Spleen (tissue), 11 donors: Measurements from ENCODE around the gene PALS1. TPM values are rescaled to one million over a fixed set of nuclear protein-coding genes. Genes with fewer than 3 reads are reported as not detected.

ENCODE experiments used
- DNase-seq: peaks from one replicate; pipeline ENCODE4 v3.0.0-alpha.2; 2020
- H3K27ac ChIP-seq, 8 donors: fragments of 200-600 bp; sonication (generic) in 7 of 8; 1 replicate in 4 of 8; 2 replicates in 4 of 8; pipeline versions ENCODE4 v1.5.0 to v1.8.0; 2016 to 2021; ENCODE audit warnings: inconsistent platforms in 4 of 8, mild to moderate bottlenecking in 4 of 8, moderate library complexity in 1 of 8
- H3K27me3 ChIP-seq, 7 donors: fragments of 200-600 bp; sonication (generic) in 6 of 7; replicated peaks in 1 of 7; 1 replicate in 4 of 7; 2 replicates in 3 of 7; pipeline versions ENCODE4 v1.5.0 to v1.8.0; 2016 to 2021; ENCODE audit warnings: inconsistent platforms in 3 of 7, mild to moderate bottlenecking in 1 of 7
- H3K36me3 ChIP-seq, 6 donors: fragments of 200-600 bp; sonication (generic) in 5 of 6; 1 replicate in 4 of 6; 2 replicates in 2 of 6; pipeline versions ENCODE4 v1.5.0 to v1.8.0; 2016 to 2021; ENCODE audit warnings: inconsistent platforms in 2 of 6
- H3K4me1 ChIP-seq, 6 donors: fragments of 200-600 bp; sonication (generic) in 5 of 6; 1 replicate in 3 of 6; 2 replicates in 3 of 6; pipeline versions ENCODE4 v1.5.0 to v1.8.0; 2016 to 2021; ENCODE audit warnings: inconsistent platforms in 3 of 6
- H3K4me3 ChIP-seq, 8 donors: fragments of 200-600 bp; sonication (generic) in 7 of 8; 1 replicate in 4 of 8; 2 replicates in 4 of 8; pipeline versions ENCODE4 v1.5.0 to v1.8.0; 2016 to 2021; ENCODE audit warnings: inconsistent platforms in 4 of 8, mild to moderate bottlenecking in 4 of 8, moderate library complexity in 2 of 8
- H3K9me3 ChIP-seq, 8 donors: fragments of 200-600 bp; sonication (generic) in 7 of 8; 1 replicate in 4 of 8; 2 replicates in 4 of 8; pipeline versions ENCODE4 v1.5.0 to v1.8.0; 2016 to 2021; ENCODE audit warnings: inconsistent platforms in 4 of 8
- CTCF ChIP-seq, 11 experiments: fragments of 200-600 bp in 7 of 11; fragments of 450-650 bp in 4 of 11; sonication (generic) in 4 of 11; IDR thresholded peaks in 8 of 11; conservative IDR thresholded peaks in 3 of 11; 1 replicate in 7 of 11; 2 replicates in 4 of 11; pipeline versions ENCODE4 v1.4.0 to v1.8.0; 2016 to 2021; ENCODE audit warnings: antibody characterized with exemption in 11 of 11, inconsistent platforms in 4 of 11, mild to moderate bottlenecking in 1 of 11
- POLR2A ChIP-seq, 3 donors: fragments of 450-650 bp; IDR thresholded peaks; one replicate each; pipeline ENCODE4 v1.5.1; 2017; ENCODE audit warnings: antibody characterized with exemption in 3 of 3, mild to moderate bottlenecking in 1 of 3
- POLR2AphosphoS5 ChIP-seq, 3 donors: sonication (generic); formaldehyde crosslinking; IDR thresholded peaks; one replicate each; pipeline ENCODE4 v1.5.1; 2017; ENCODE audit warnings: antibody characterized with exemption in 3 of 3
- WGBS, 5 donors: extraction: QIAGEN DNeasy Blood & Tissue Kit in 3 of 5; methylation state at CpG; one replicate each; pipeline versions ENCODE4 v1.1.5 to v1.1.7; 2013 to 2018; 5-methylcytosine and 5-hydroxymethylcytosine counted together
- intact Hi-C: fragments of 100-400 bp; cut with DNase I; formaldehyde crosslinking; loops from one replicate; pipeline ENCODE4 v1.15.0; 2023; ENCODE audit warnings: low total_unique reads
- polyA plus RNA-seq, 3 donors: library from polyadenylated mRNA; stranded (reverse); fragments of 200-250 nt; gene quantifications; one replicate each; pipeline ENCODE4 v1.2.1, GENCODE V29; 2013
- total RNA-seq, 7 donors: library from RNA; depleted of rRNA in 3 of 7; stranded (reverse); fragments of >200 nt in 3 of 7; fragmentation: NEBNext Ultra II Directional in 4 of 7; extraction: Animal tissue kit (Norgen Biotek cat#: 25700) in 4 of 7; gene quantifications; one replicate each; pipeline versions ENCODE4 v1.1.0 to v1.2.1, GENCODE V29; 2016 to 2021
- donor health status: healthy with polysubstance abuse.
- donor health status: DM: no; HTN: no; CAD: no; lungs with moderate emphysema.
- donor health status: DM: no; HTN: no; CAD: no.
- donor health status: Bipolar disorder and iron deficiency.
- donor health status: healthy.
- donor health status: DM: no; HTN: no; CAD: no.
- donor health status: DM: yes; HTN: yes; CAD: no.

Gene PALS1
- total and polyA plus RNA-seq, 10 donors, result 2.0 to 26.8 (median 16.1) TPM

GRCh38 chr14:67276131-67276530 lies 34.9 kb downstream of the PALS1 start:
- Histone ChIP-seq H3K4me1 (peaks cover 0 to 21% (median 9%) of the 10 kb centered on the region in 6 donors), H3K9me3 (peaks cover 0 to 7% (median 0%) of the 10 kb centered on the region in 8 donors), H3K36me3 (peaks cover 0 to 27% (median 0%) of the 10 kb centered on the region in 6 donors), H3K27ac (peak overlapping the region in 2 of 8 donors; percentile 28 to 34), H3K27me3 (no peaks in the 10 kb centered on the region), H3K4me3 (no peak overlapping the region)
- no peak for DNase-seq
- intact Hi-C loops, result no loop called here
- TF ChIP-seq POLR2AphosphoS5 (IDR thresholded peaks at IDR 0.05), result no peak
- no peak for TF ChIP-seq CTCF (IDR thresholded peaks at IDR 0.05 in 8 of 11, conservative IDR thresholded peaks at IDR 0.05 in 3 of 11)
- no peak for TF ChIP-seq POLR2A (IDR thresholded peaks at IDR 0.05)

- no peak overlapping the region for H3K27ac ChIP-seq
- peaks cover 0 to 10% (median 0%) of the 10 kb centered on the region in 6 donors for H3K36me3 ChIP-seq
- no peak for DNase-seq
- no peaks in the 10 kb centered on the region for H3K9me3 ChIP-seq
- intact Hi-C loops, result no loop called here
- TF ChIP-seq POLR2AphosphoS5 (IDR thresholded peaks at IDR 0.05), result no peak
- TF ChIP-seq CTCF (IDR thresholded peaks at IDR 0.05 in 8 of 11, conservative IDR thresholded peaks at IDR 0.05 in 3 of 11), result no peak
- TF ChIP-seq POLR2A (IDR thresholded peaks at IDR 0.05), result no peak
- H3K4me1 ChIP-seq, result peaks cover 0 to 26% (median 14%) of the 10 kb centered on the region in 6 donors
- WGBS, 5 donors, result 93 to 100% (median 97%) methylated on average over 2 of the region's 2 CpGs
- H3K4me3 ChIP-seq, result no peak overlapping the region
- no peaks in the 10 kb centered on the region for H3K27me3 ChIP-seq
These were observed 39.3 kb downstream of the PALS1 start for GRCh38 chr14:67280506-67280905.

GRCh38 chr14:67285876-67286452 lies 44.7 kb downstream of the PALS1 start:
- Histone ChIP-seq H3K9me3 (no peaks in the 10 kb centered on the region), H3K27me3 (no peaks in the 10 kb centered on the region), H3K4me1 (peaks cover 0 to 8% (median 3%) of the 10 kb centered on the region in 6 donors), H3K4me3 (no peak overlapping the region), H3K36me3 (no peaks in the 10 kb centered on the region), H3K27ac (no peak overlapping the region)
- 45 to 65% (median 59%) methylated on average over 2 of the region's 2 CpGs for WGBS, 5 donors
- intact Hi-C loops, result loop anchor here (5.0 kb wide), 1 partner anchor 119 kb away; no protein-coding TSS in a partner anchor
- TF ChIP-seq POLR2A (IDR thresholded peaks at IDR 0.05), result no peak
- TF ChIP-seq POLR2AphosphoS5 (IDR thresholded peaks at IDR 0.05), result no peak
- peak in 8 of 11 experiments; percentile 27 to 59 (median 48) for TF ChIP-seq CTCF (IDR thresholded peaks at IDR 0.05 in 8 of 11, conservative IDR thresholded peaks at IDR 0.05 in 3 of 11)
- no peak for DNase-seq

Other genes starting within 250 kb of the PALS1 start
- 1 to 10 TPM in 1 of 7 donors, under 1 TPM in 2, not detected in 4; 0.30 to 2.3 (median 0.57) TPM for gene GARIN2, start 52.0 kb upstream of the PALS1 start, total RNA-seq
- not detected for gene GARIN2, start 52.0 kb upstream of the PALS1 start, polyA plus RNA-seq
- 10 to 100 TPM; 42.1 to 72.6 (median 49.8) TPM for gene ATP6V1D, start 118.4 kb downstream of the PALS1 start, total RNA-seq
- gene ATP6V1D, start 118.4 kb downstream of the PALS1 start, polyA plus RNA-seq, result 10 to 100 TPM; 15.0 to 33.7 (median 28.3) TPM
- gene EIF2S1, start 118.9 kb downstream of the PALS1 start, total RNA-seq, result 10 to 100 TPM; 41.2 to 68.6 (median 56.1) TPM
- 10 to 100 TPM; 13.9 to 51.4 (median 26.3) TPM for gene EIF2S1, start 118.9 kb downstream of the PALS1 start, polyA plus RNA-seq
- gene PLEK2, start 170.7 kb downstream of the PALS1 start, total RNA-seq, result 1 to 10 TPM in 1 of 7 donors, under 1 TPM in 3, not detected in 3; 0.76 to 2.1 (median 0.98) TPM
- gene PLEK2, start 170.7 kb downstream of the PALS1 start, polyA plus RNA-seq, result under 1 TPM; 0.18 to 0.64 (median 0.20) TPM
- gene TMEM229B, start 247.3 kb downstream of the PALS1 start, total RNA-seq, result 10 to 100 TPM; 20.1 to 36.0 (median 29.0) TPM
- gene TMEM229B, start 247.3 kb downstream of the PALS1 start, polyA plus RNA-seq, result 10 to 100 TPM in 1 of 3 donors, 1 to 10 TPM in 2; 3.0 to 10.0 (median 3.4) TPM